GM18870 (cell line): ENCODE results near the gene STKLD1.
"Not testable (repeated sequence)": the region's sequence is repeated elsewhere in the genome, so short reads cannot be mapped to it uniquely, and the experiment has no call there.

Experiments used
- ATAC-seq: cut with Tn5 transposase; IDR thresholded peaks from one replicate; pipeline ENCODE4 v1.9.1; 2021; ENCODE audit warnings: moderate library complexity; ENCODE audit not compliant: unreplicated experiment

STKLD1 gene

DNA sequence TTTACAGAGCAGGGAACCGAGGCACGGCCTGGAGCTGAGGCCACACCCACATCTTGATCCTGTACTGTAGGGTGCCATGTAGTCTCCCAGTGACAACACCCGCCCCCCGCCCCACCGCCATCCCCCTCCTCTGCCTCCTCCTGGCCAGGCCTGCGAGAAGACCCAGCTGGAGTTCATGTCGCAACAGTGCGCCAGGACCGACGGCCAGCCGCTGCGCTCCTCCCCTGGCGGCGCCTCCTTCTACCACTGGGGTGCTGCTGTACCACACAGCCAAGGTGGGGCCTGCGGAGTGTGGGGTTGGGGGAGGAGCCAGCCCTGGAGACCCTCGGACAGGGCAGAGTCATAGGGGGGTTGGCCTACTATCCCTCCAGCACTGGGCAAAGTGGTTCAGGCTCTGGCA lies 60.5 kb downstream of the STKLD1 start:
- no peak for ATAC-seq

DNA sequence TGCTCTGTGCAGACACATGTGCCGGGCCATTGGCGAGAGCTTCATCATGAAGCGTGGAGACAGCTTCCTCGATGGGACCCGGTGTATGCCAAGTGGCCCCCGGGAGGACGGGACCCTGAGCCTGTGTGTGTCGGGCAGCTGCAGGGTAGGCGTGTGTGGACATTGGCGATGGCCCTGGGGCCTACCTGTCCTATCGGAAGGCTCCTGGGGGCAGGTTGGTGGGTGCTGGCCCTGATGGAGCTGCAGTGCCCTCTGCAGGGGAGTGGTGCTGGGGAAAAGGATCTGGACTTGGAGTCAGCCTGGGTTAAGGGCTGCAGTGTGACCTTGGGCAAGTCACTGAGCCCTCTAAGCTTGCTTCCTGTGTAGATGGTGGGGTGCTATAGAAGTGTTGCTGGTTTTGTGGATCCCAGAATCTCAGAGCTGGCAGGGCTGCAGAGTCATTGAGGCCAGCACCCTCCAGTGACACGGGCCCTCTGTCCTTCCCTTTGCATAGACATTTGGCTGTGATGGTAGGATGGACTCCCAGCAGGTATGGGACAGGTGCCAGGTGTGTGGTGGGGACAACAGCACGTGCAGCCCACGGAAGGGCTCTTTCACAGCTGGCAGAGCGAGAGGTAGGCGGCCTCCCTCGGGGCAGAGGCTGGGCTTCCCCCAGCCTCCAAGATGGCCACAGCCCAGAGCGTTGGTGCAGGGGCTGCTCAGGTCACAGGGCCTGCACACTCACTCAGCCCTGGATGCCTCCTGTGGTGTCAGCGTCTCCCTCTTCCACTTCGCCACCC lies 61.8 kb downstream of the STKLD1 start:
- no peak for ATAC-seq

DNA sequence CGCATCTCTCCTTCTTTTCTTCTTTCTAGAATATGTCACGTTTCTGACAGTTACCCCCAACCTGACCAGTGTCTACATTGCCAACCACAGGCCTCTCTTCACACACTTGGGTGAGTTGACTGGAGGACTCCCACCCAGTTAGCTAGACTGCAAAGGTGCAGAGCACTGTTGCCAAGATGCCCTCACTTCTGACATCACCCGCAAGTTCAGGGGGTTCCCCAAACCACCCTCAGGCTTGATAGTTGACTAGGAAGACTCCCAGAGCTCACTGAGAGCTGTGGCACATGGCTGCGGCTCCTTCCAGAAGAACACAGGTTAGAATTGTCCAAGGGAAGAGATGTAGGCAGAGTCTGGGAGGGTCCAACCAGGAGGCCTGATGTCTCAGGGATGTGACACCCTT lies 63.2 kb downstream of the STKLD1 start:
- no peak for ATAC-seq

DNA sequence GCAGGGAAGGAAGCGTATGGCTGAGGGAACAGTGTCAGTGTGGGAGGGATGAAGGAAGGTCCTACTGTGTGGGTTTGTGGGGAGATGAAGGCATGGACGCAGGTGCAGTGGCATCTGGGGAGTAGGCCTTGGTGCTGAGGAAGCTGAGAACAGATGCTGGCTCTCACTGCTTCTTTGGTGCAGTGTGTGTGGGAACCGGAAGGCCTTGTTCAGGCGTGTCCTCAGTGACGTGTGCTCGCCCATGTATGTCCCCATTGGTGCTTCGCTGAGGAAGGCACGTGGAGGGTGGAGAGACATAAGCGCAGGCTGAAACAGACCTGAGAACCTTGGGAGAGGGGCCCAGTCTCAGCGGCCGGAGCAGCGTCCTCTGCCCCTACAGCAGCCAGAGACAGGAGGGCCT lies 64.7 kb downstream of the STKLD1 start:
- no peak for ATAC-seq

DNA sequence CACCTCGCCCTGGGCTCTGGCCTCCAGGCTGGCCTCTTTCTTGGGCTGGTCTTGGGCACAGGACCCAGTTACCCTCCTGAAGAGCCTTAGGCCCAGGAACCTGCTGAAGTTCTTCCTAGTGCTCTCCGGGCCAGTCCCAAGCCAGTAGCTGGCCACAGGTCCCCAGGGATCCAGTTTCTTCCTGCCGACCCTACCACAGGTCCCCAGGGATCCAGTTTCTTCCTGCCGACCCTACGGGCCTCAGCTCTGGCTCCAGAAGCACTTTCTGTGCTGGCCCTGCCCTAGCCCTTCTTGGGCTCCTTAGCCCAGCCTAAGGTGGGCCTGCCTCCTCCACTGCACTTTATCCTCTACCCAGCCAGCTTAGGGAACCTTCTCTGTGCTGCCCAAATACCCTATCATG lies 65.4 kb downstream of the STKLD1 start:
- ATAC-seq = no peak

DNA sequence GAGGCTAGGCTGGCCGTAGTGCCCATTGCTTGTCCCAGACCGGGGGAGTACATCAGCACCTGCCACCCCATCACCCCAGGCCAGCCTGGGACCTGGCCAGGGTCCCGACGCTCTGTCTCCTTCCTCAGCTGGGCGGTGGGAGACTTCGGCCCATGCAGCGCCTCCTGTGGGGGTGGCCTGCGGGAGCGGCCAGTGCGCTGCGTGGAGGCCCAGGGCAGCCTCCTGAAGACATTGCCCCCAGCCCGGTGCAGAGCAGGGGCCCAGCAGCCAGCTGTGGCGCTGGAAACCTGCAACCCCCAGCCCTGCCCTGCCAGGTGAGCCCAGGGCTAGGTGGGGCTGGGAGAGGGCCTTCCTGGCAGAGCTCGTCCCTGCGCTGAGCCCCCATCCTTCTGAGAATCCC lies 67.1 kb downstream of the STKLD1 start:
- ATAC-seq = no peak

DNA sequence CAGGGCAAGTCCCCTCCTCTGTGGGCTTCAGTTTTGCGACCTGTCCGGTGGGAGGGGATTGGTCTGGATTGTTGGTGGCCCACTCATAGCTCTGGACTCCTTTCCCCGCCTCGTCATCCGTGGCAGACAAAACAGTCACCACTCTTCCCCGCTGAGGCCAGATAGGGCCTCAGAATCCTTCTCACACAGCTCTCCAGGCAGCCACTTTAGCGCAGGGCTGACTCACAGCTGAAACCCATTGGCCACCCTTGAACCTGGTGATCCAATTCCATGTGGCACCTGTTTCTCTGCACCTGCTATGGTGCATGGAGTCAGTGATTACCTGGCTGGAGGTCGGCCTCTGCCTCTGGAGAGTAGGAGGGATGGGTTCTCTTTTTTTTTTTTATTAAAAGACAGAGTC lies 67.8 kb downstream of the STKLD1 start:
- no peak for ATAC-seq

DNA sequence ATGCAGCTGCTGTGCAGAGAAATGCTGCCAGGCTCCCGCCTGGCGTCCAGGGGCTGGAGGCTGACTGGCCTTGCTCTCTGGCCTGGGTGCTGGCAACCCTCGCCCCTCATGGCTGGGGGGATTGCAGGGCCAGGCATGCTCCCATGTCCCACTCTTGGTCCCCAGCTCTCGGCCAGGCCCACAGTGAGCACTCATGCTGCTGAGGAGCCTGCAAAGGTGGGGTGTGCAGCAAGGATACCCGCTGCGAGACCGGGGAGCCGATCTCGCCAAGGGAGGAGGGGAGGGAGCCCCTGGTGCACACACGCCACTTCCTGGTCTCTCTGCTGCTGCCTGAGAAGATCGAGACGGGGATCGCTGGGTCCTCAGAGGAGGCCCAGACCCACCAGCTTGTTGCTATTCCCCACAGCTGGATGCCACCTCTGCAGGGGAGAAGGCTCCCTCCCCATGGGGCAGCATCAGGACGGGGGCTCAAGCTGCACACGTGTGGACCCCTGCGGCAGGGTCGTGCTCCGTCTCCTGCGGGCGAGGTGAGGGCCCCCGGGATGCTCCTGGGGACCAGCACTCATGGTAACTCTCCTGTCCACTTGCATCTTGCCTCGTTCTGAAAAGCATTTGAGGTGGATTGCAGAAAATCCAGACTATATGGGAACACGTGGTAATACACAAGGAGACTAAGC lies 69.3 kb downstream of the STKLD1 start:
- no peak for ATAC-seq

DNA sequence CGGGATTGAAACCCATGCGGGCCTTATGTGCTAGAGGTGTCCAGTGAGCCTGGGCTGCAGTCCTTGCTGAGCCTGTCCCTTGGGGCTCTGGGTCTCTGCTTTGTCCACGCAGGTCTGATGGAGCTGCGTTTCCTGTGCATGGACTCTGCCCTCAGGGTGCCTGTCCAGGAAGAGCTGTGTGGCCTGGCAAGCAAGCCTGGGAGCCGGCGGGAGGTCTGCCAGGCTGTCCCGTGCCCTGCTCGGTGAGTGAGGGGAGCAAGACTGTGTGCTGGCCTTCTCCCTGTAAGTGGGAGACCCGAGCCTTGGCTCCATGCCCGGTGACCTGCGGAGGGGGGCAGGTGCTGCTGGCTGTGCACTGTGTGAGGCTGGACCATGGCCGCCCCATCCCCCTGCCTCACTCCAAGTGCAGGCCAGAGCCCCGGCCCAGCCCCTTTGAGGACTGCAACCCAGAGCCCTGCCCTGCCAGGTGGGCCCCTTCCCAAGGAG lies 72.4 kb downstream of the STKLD1 start:
- no peak for ATAC-seq

DNA sequence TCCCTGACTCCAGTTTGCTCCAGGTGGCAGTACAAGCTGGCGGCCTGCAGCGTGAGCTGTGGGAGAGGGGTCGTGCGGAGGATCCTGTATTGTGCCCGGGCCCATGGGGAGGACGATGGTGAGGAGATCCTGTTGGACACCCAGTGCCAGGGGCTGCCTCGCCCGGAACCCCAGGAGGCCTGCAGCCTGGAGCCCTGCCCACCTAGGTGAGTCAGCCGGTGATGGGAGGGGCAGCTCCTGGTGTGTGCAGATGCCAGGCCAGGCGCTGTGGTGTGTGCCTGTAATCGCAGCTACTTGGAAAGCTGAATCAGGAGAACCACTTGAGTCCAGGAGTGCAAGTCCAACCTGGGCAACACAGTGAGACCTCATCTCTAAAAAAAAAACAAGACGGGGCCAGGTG lies 73.6 kb downstream of the STKLD1 start:
- no peak for ATAC-seq

DNA sequence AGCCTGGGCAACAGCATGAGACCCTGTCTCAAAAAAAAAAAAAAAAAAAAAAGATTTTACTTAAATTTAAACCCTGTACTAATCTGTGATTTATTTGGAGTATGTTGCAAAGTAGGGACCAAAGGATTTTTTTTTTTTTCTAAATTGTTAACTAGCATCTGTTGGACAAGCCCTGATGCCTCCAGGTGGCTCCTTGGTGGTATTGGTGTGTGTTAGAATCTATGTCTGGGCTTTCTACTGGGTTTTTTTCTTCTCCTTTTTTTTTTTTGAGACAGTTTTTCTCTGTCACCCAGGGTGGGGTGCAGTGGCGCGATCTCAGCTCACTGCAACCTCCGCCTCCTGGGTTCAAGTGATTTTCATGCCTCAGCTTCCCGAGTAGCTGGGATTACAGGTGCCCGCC lies 75.7 kb downstream of the STKLD1 start:
- not testable (repeated sequence) for ATAC-seq

DNA sequence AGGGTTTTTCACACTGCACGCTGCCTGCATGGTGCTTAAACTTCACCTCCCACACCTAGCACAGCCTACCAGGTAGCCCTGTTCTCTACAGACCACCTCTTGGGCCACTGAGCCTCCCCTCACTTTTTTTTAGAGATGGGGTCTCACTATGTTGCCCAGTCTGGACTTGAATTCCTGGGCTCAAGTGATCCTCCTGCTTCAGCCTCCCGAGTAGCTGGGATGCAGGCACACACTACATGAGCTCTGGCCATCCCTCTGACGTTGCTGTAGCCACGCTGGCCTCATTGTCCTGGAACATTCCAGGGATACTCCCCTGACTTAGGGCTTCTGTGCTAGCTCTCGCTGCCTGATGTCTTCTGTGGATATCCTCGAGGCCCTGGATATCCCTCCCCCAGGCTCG lies 76.4 kb downstream of the STKLD1 start:
- ATAC-seq = no peak

DNA sequence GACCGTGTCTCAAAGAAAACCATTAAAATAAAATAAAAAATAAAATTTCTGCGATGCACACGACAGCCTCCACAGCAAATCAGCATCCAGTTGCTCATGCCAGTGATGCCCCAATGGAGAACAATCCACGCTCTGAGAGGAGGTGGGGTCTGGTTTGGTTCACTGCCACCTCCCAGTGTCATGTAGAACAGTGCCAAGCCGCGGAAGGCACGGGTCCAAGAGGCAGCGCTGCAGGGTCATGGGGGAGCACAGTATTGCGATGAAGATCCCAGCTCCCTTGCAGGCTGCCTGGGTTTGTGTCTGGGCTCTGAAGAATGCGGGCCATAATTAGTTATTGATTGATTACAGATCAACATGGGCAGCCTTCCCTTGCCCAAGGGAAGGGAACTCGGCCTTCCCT lies 77.5 kb downstream of the STKLD1 start:
- ATAC-seq = no peak

DNA sequence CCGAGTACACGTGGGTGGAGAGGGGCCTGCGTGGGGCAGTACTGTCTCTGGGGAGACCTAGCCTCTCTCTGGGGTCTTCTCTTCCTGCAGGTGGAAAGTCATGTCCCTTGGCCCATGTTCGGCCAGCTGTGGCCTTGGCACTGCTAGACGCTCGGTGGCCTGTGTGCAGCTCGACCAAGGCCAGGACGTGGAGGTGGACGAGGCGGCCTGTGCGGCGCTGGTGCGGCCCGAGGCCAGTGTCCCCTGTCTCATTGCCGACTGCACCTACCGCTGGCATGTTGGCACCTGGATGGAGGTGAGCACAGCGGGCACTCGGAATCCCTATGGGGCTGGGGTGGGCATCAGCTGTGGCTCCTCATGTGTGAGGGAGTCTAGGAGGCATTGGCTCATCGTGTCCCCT lies 78.2 kb downstream of the STKLD1 start:
- no peak for ATAC-seq

DNA sequence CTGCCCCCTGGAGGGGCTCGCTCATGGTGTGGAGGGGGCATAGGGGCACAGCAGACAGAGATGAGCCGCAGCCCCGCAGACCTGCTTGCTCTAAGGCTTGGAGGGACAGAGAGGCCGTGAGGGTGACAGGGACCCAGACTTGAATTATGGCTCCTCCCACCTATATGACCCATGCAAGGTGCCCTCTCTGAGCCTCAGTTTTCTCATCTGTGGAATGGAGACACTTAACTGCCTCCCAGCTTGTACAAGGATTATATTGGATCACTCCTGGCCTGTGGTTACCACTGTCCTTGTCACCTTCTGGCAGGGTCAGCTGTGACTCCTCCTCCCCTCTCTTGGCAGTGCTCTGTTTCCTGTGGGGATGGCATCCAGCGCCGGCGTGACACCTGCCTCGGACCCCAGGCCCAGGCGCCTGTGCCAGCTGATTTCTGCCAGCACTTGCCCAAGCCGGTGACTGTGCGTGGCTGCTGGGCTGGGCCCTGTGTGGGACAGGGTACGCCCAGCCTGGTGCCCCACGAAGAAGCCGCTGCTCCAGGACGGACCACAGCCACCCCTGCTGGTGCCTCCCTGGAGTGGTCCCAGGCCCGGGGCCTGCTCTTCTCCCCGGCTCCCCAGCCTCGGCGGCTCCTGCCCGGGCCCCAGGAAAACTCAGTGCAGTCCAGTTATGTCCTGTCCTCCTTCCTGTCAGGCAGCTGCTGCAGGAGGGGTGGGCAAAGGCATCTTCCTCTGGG lies 78.9 kb downstream of the STKLD1 start:
- ATAC-seq = no peak
